ENCODE measurements around the gene ZNF787. TPM values are rescaled to one million over a fixed set of nuclear protein-coding genes. Genes with fewer than 3 reads are reported as not detected.

Gene ZNF787
- total and polyA plus RNA-seq, 2 of the 4 experiments (the other 2 are of a cell fraction): 4.8 to 11.2 TPM

GRCh38 chr19:56089344-56089743 is 31.8 kb downstream of the ZNF787 start:
- Histone ChIP-seq H3K4me1 (ENCODE audit: control insufficient read depth, insufficient read depth, low read length) (peaks cover 3% of the 10 kb centered on the region; the same call in 1 of the 2 replicates), H3K14ac (replicated peaks; ENCODE audit: low read depth, low read length) (no peak overlapping the region), H3K9me3 (ENCODE audit: control insufficient read depth, insufficient read depth, low read length) (peaks cover 11% of the 10 kb centered on the region), H4K8ac (ENCODE audit: low read depth in 2 of 2, low read length in 2 of 2) (no peak overlapping the region), H3K56ac (ENCODE audit: extremely low read depth, insufficient read depth, low read length) (no peak overlapping the region), H4K91ac (ENCODE audit: insufficient read depth, low read depth, low read length) (no peak overlapping the region), H2BK5ac (ENCODE audit: low read depth, low read length, poor library complexity, severe bottlenecking) (no peak overlapping the region), H3K23ac (ENCODE audit: low read depth, low read length) (no peak overlapping the region), H3K9me1 (ENCODE audit: insufficient read depth, low read length) (0 out of 2 replicates have a peak, but pooled peaks cover 5% of the 10 kb centered on the region), H4K5ac (ENCODE audit: low read depth, low read length) (no peak overlapping the region), H3K4me2 (ENCODE audit: low read depth, low read length) (no peak overlapping the region), H2BK15ac (ENCODE audit: low read depth, low read length) (no peak overlapping the region), H2AFZ (replicated peaks; ENCODE audit: low read length, poor library complexity) (no peak overlapping the region), H3K27ac (ENCODE audit: insufficient read depth, low read length) (no peak overlapping the region), H2AK5ac (ENCODE audit: low read depth, low read length) (no peak overlapping the region), H2BK120ac (ENCODE audit: low read depth, low read length) (no peak overlapping the region), H3K18ac (ENCODE audit: low read depth, low read length) (no peak overlapping the region), H3K36me3 (ENCODE audit: control insufficient read depth, insufficient read depth, low read length) (peaks cover 26% of the 10 kb centered on the region), H3K79me1 (ENCODE audit: low read depth in 1 of 2, low read length in 2 of 2) (peaks cover 19 to 52% of the 10 kb centered on the region in 2 experiments), H3K4ac (ENCODE audit: low read depth, low read length) (no peak overlapping the region), H3K9ac (ENCODE audit: low read depth, low read length) (no peak overlapping the region), H3K27me3 (ENCODE audit: control insufficient read depth, insufficient read depth, low read length) (no peaks in the 10 kb centered on the region), H3K4me3 (ENCODE audit: insufficient read depth, low read depth, low read length) (no peak overlapping the region), H2AK9ac (replicated peaks; ENCODE audit: low read depth, low read length, poor library complexity) (no peak overlapping the region), H2BK20ac (ENCODE audit: low read depth, low read length) (no peak overlapping the region), H4K20me1 (ENCODE audit: insufficient read depth, low read length) (peaks cover 54% of the 10 kb centered on the region)
- intact Hi-C loops (cut with micrococcal nuclease) (no loop called here), in situ Hi-C loops (cut with MboI; ENCODE audit: low sequenced_read_pairs) (no loop called here), dilution Hi-C loops (cut with HindIII; ENCODE audit: low sequenced_read_pairs, unreplicated experiment) (no loop called here)
- ChIA-PET POLR2A (ENCODE audit: unreplicated experiment) (no interaction called here), CTCF (no interaction called here)
- BruUV-seq (replicated peaks): no TSS peak
- WGBS, 2 experiments (ENCODE audit: extremely low coverage in 2 of 2, insufficient read length in 1 of 2): 89% methylated on average over 7 of the region's 14 CpGs; no CpG with 5 or more reads in 1 of the 2 experiments
- ATAC-seq (ENCODE audit: low read depth) (no peak), DNase-seq (no peak)
- no peak for TF ChIP-seq ELK1 (IDR thresholded peaks at IDR 0.05; ENCODE audit: borderline replicate concordance, low read depth, low read length)
- no peak for TF ChIP-seq CTCF (conservative IDR thresholded peaks at IDR 0.05; ENCODE audit: low read depth, low read length)
- TF ChIP-seq NFE2L2 (IDR thresholded peaks at IDR 0.05; ENCODE audit: low read depth, low read length): no peak
- no peak for TF ChIP-seq RFX5 (IDR thresholded peaks at IDR 0.05; ENCODE audit: low read depth, low read length)
- no peak for TF ChIP-seq RAD21 (IDR thresholded peaks at IDR 0.05; ENCODE audit: low read length)
- TF ChIP-seq CEBPB (IDR thresholded peaks at IDR 0.05; ENCODE audit: low read depth, low read length): no peak
- TF ChIP-seq MAFK (IDR thresholded peaks at IDR 0.05; ENCODE audit: low read depth, low read length): no peak
- TF ChIP-seq MXI1 (IDR thresholded peaks at IDR 0.05; ENCODE audit: borderline replicate concordance, low read depth, low read length): no peak
- TF ChIP-seq POLR2A (IDR thresholded peaks at IDR 0.05; ENCODE audit: low read depth, low read length): no peak
- TF ChIP-seq USF2 (IDR thresholded peaks at IDR 0.05; ENCODE audit: low read depth, low read length): no peak

Measured in IMR-90 (cell line).